Measurements from ENCODE around the gene EXOC7. TPM values are rescaled to one million over a fixed set of nuclear protein-coding genes. Genes with fewer than 3 reads are reported as not detected.

EXOC7 gene
- total and polyA plus RNA-seq, 2 of the 8 experiments (the other 6 are each of a cell fraction or from before 2014, with no cell fraction given), result 77.1 to 92.6 TPM

- POLR2A ChIA-PET (ENCODE audit: partially characterized antibody), result interaction anchor here (1.1 to 1.8 kb wide), 2 partner anchors 9 to 26 kb away, joined by 3 to 5 read pairs; no protein-coding TSS in a partner anchor
- WGBS, 2 experiments (ENCODE audit: extremely low coverage in 1 of 2, insufficient coverage in 1 of 2, insufficient read length in 1 of 2, insufficient replicate concordance in 2 of 2, low coverage in 1 of 2, low lambda C conversion rate in 2 of 2, missing lambda C conversion rate in 1 of 2), result 90% methylated on average over 3 of the region's 3 CpGs; no CpG with 5 or more reads in 1 of the 2 experiments
- Histone ChIP-seq H3K4me2 (ENCODE audit: insufficient read depth in 1 of 2, low read depth in 2 of 2, low read length in 2 of 2) (no peak overlapping the region), H3K23me2 (ENCODE audit: low read depth, low read length) (no peaks in the 10 kb centered on the region), H3K79me2 (ENCODE audit: control insufficient read depth in 1 of 2, insufficient read depth in 2 of 2, low read length in 2 of 2) (no peaks in the 10 kb centered on the region), H2BK120ac (replicated peaks; ENCODE audit: low read depth, low read length) (no peak overlapping the region), H3K9me3 (ENCODE audit: insufficient read depth in 2 of 2, low read depth in 1 of 2, low read length in 1 of 2) (no peaks in the 10 kb centered on the region), H3K79me1 (ENCODE audit: low read depth, low read length) (no peaks in the 10 kb centered on the region), H3K27me3 (replicated peaks in 1 of 4; ENCODE audit: control insufficient read depth in 3 of 4, extremely low read depth in 1 of 4, insufficient read depth in 3 of 4, low read length in 3 of 4) (no peaks in the 10 kb centered on the region), H3K4me3 (ENCODE audit: extremely low read depth in 1 of 4, insufficient read depth in 2 of 4, low read depth in 3 of 4, low read length in 4 of 4) (no peak overlapping the region), H4K91ac (replicated peaks; ENCODE audit: insufficient read length, low read length) (no peak overlapping the region), H2AFZ (ENCODE audit: low read length) (no peak overlapping the region), H3K14ac (ENCODE audit: insufficient read length) (no peak overlapping the region), H3K27ac (ENCODE audit: low read depth, low read length) (no peak overlapping the region), H3K56ac (replicated peaks; ENCODE audit: insufficient read length, low read depth, low read length) (no peak overlapping the region), H3K4ac (replicated peaks; ENCODE audit: insufficient read length, low read depth, low read length) (no peak overlapping the region), H3K23ac (ENCODE audit: insufficient read length) (no peak overlapping the region), H3K18ac (ENCODE audit: extremely low read depth, low read length) (no peak overlapping the region), H4K8ac (ENCODE audit: extremely low read depth, insufficient read depth, low read length) (no peak overlapping the region), H2AK5ac (ENCODE audit: low read depth, low read length) (no peak overlapping the region), H2BK15ac (ENCODE audit: low read length) (no peak overlapping the region), H3K4me1 (replicated peaks in 1 of 4; ENCODE audit: control insufficient read depth in 3 of 4, insufficient read depth in 4 of 4, low read length in 3 of 4) (no peaks in the 10 kb centered on the region), H3K36me3 (ENCODE audit: control insufficient read depth in 2 of 4, insufficient read depth in 4 of 4, low read length in 3 of 4) (peaks cover 15 to 70% (median 37%) of the 10 kb centered on the region in 4 experiments), H2BK12ac (ENCODE audit: low read depth, low read length) (no peak overlapping the region), H3K9ac (replicated peaks in 1 of 4; ENCODE audit: extremely low read depth in 1 of 4, low read depth in 3 of 4, low read length in 3 of 4) (no peak overlapping the region), H4K20me1 (replicated peaks in 1 of 2; ENCODE audit: control insufficient read depth in 1 of 2, insufficient read depth in 2 of 2, low read length in 2 of 2) (peaks cover 0 to 3% of the 10 kb centered on the region in 2 experiments), H4K5ac (ENCODE audit: insufficient read length, low read depth, low read length) (no peak overlapping the region), H2BK20ac (ENCODE audit: low read length) (no peak overlapping the region), H2BK5ac (ENCODE audit: low read depth, low read length) (no peak overlapping the region)
- TF ChIP-seq JUND (IDR thresholded peaks at IDR 0.05; ENCODE audit: low read length) (no peak), EP300 (IDR thresholded peaks at IDR 0.05; ENCODE audit: borderline replicate concordance in 1 of 2, low read depth in 2 of 2, low read length in 2 of 2) (no peak), TEAD4 (IDR thresholded peaks at IDR 0.05; ENCODE audit: low read depth, low read length) (no peak), RAD21 (IDR thresholded peaks at IDR 0.05 in 1 of 2, conservative IDR thresholded peaks at IDR 0.05 in 1 of 2; ENCODE audit: low read depth in 2 of 2, low read length in 2 of 2) (no peak), POLR2A (IDR thresholded peaks at IDR 0.05; ENCODE audit: control extremely low read depth in 1 of 2, low read depth in 2 of 2, low read length in 2 of 2) (no peak), JUN (IDR thresholded peaks at IDR 0.05; ENCODE audit: low read depth, low read length) (no peak), YY1 (IDR thresholded peaks at IDR 0.05; ENCODE audit: low read depth, low read length) (no peak), SRF (IDR thresholded peaks at IDR 0.05; ENCODE audit: low read depth, low read length) (no peak), CHD1 (IDR thresholded peaks at IDR 0.05; ENCODE audit: low read depth, low read length) (no peak), PHF8 (conservative IDR thresholded peaks at IDR 0.05; ENCODE audit: low read depth, low read length) (no peak)
- TF ChIP-seq, protein P1, sequence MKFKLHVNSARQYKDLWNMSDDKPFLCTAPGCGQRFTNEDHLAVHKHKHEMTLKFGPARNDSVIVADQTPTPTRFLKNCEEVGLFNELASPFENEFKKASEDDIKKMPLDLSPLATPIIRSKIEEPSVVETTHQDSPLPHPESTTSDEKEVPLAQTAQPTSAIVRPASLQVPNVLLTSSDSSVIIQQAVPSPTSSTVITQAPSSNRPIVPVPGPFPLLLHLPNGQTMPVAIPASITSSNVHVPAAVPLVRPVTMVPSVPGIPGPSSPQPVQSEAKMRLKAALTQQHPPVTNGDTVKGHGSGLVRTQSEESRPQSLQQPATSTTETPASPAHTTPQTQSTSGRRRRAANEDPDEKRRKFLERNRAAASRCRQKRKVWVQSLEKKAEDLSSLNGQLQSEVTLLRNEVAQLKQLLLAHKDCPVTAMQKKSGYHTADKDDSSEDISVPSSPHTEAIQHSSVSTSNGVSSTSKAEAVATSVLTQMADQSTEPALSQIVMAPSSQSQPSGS (IDR thresholded peaks at IDR 0.05; ENCODE audit: low read length), result no peak
- no peak for DNase-seq (ENCODE audit: low read depth in 1 of 2, low spot score in 2 of 2)
- FAIRE-seq, result no peak
- CTCF ChIA-PET (ENCODE audit: partially characterized antibody), result interaction anchor here (1.0 to 2.9 kb wide), 5 partner anchors 10 to 46 kb away, joined by 3 to 9 read pairs (median 4); no protein-coding TSS in a partner anchor
Measured at GRCh38 chr17:76056882-76057281, 46.7 kb downstream of the EXOC7 start.

Measured in H1 (cell line).